HepG2 (cell line): ENCODE results near the gene AGAP1. TPM values are rescaled to one million over a fixed set of nuclear protein-coding genes. Genes with fewer than 3 reads are reported as not detected.

Source experiments
- AHR ChIP-seq: IDR thresholded peaks from 2 replicates; pipeline ENCODE4 v1.6.1; 2018; ENCODE audit warnings: missing genetic modification reagents, missing compliant biosample characterization
- ATRX ChIP-seq: sonication (generic); formaldehyde crosslinking; IDR thresholded peaks from 2 replicates; pipeline ENCODE4 v1.4.0; 2020; ENCODE audit warnings: missing genetic modification reagents, borderline replicate concordance
- DMTF1 ChIP-seq: sonication (generic); formaldehyde crosslinking; IDR thresholded peaks from 2 replicates; pipeline ENCODE4 v1.4.0; 2020; ENCODE audit warnings: mild to moderate bottlenecking, missing genetic modification reagents
- GZF1 ChIP-seq: sonication (generic); formaldehyde crosslinking; IDR thresholded peaks from 2 replicates; pipeline ENCODE4 v1.5.1; 2020; ENCODE audit warnings: mild to moderate bottlenecking, missing genetic modification reagents
- HNF1B ChIP-seq: sonication (generic); formaldehyde crosslinking; IDR thresholded peaks from 2 replicates; pipeline ENCODE4 v1.5.1; 2020; ENCODE audit warnings: mild to moderate bottlenecking, moderate library complexity, missing genetic modification reagents
- KDM4B ChIP-seq: sonication (generic); formaldehyde crosslinking; IDR thresholded peaks from 2 replicates; pipeline ENCODE4 v1.4.0; 2020; ENCODE audit warnings: missing genetic modification reagents
- MTA3 ChIP-seq: sonication (generic); formaldehyde crosslinking; IDR thresholded peaks from 2 replicates; pipeline ENCODE4 v1.4.0; 2020; ENCODE audit warnings: missing genetic modification reagents
- NFE2 ChIP-seq: sonication (generic); formaldehyde crosslinking; IDR thresholded peaks from 2 replicates; pipeline ENCODE4 v1.4.0; 2020; ENCODE audit warnings: missing genetic modification reagents
- SAFB2 ChIP-seq: sonication (generic); formaldehyde crosslinking; IDR thresholded peaks from 2 replicates; pipeline ENCODE4 v1.5.1; 2020; ENCODE audit warnings: missing genetic modification reagents, low read depth, mild to moderate bottlenecking, borderline replicate concordance
- STAT5B ChIP-seq: sonication (generic); formaldehyde crosslinking; IDR thresholded peaks from 2 replicates; pipeline ENCODE4 v1.4.0; 2020; ENCODE audit warnings: missing genetic modification reagents
- ZFP36 ChIP-seq: fragments of 150-350 bp; IDR thresholded peaks from 2 replicates; pipeline ENCODE4 v1.6.1; 2018; ENCODE audit warnings: borderline replicate concordance, low read length, low read depth; ENCODE audit not compliant: partially characterized antibody
- ZNF225 ChIP-seq: sonication (generic); formaldehyde crosslinking; IDR thresholded peaks from 2 replicates; pipeline ENCODE4 v1.4.0; 2020; ENCODE audit warnings: mild to moderate bottlenecking, missing genetic modification reagents
- ZNF317 ChIP-seq: sonication (generic); formaldehyde crosslinking; IDR thresholded peaks from 2 replicates; pipeline ENCODE4 v1.5.0; 2020; ENCODE audit warnings: mild to moderate bottlenecking, missing genetic modification reagents
- ZNF407 ChIP-seq: sonication (generic); formaldehyde crosslinking; IDR thresholded peaks from one replicate; pipeline ENCODE4 v1.5.1; 2020; ENCODE audit warnings: mild to moderate bottlenecking, missing genetic modification reagents; ENCODE audit errors: not compliant biosample characterization
- ZNF629 ChIP-seq: sonication (generic); formaldehyde crosslinking; conservative IDR thresholded peaks from 2 replicates; pipeline ENCODE4 v1.5.0; 2020; ENCODE audit warnings: missing genetic modification reagents
- ZNF788 ChIP-seq: sonication (generic); formaldehyde crosslinking; IDR thresholded peaks from 2 replicates; pipeline ENCODE4 v1.5.0; 2020; ENCODE audit warnings: mild to moderate bottlenecking, missing genetic modification reagents, borderline replicate concordance
- ZNF878 ChIP-seq: sonication (generic); formaldehyde crosslinking; IDR thresholded peaks from 2 replicates; pipeline ENCODE4 v1.8.1; 2023; ENCODE audit warnings: mild to moderate bottlenecking, missing genetic modification reagents, moderate library complexity
- polyA plus RNA-seq, 8 experiments: library from polyadenylated mRNA; depleted of rRNA in 3 of 8; stranded (reverse) in 7 of 8; unstranded in 1 of 8; fragments of >200 nt; fragmentation: Illumina TruSeq in 4 of 8; extraction: Trizol in 4 of 8; gene quantifications; 2 replicates each; pipeline versions ENCODE4 v1.2.1 to v1.2.3, GENCODE V29; 2011 to 2016; ENCODE audit warnings: low read depth in 4 of 8, missing spikeins in 1 of 8, mixed read lengths in 1 of 8; ENCODE audit not compliant: insufficient read depth in 1 of 8
- total RNA-seq, 5 experiments: library from RNA; depleted of rRNA; stranded (reverse); fragments of >200 nt; fragmentation: Illumina TruSeq; extraction: Trizol; gene quantifications; 2 replicates each; pipeline ENCODE4 v1.2.3, GENCODE V29; 2016; ENCODE audit warnings: low read depth in 1 of 5

The AGAP1 gene
- total and polyA plus RNA-seq, 2 of the 13 experiments (the other 11 are each of a cell fraction or from before 2014, with no cell fraction given) = 21.2 to 32.7 TPM

- TF ChIP-seq ZNF878 (CRISPR knock-in tag) (peak; percentile 93), HNF1B (peak; percentile 83), ZNF407 (CRISPR knock-in tag) (no peak), ZNF629 (no peak), GZF1 (no peak), STAT5B (CRISPR knock-in tag) (peak; percentile 86; the same call in 1 of the 2 replicates), ZNF225 (CRISPR knock-in tag) (no peak), NFE2 (CRISPR knock-in tag) (no peak), KDM4B (CRISPR knock-in tag) (peak; percentile 72; the same call in 1 of the 2 replicates), SAFB2 (CRISPR knock-in tag) (no peak), ZNF788 (CRISPR knock-in tag) (peak; percentile 37; the same call in 1 of the 2 replicates), MTA3 (no peak), AHR (CRISPR knock-in tag) (no peak), ZFP36 (peak; percentile 47), ZNF317 (no peak; the same call in 1 of the 2 replicates), ATRX (CRISPR knock-in tag) (no peak), DMTF1 (CRISPR knock-in tag) (no peak)
These were observed 624.0 kb downstream of the AGAP1 start (continued) for GRCh38 chr2:236117861-236118269.
